ENCODE data around the gene DYNC1H1. TPM values are rescaled to one million over a fixed set of nuclear protein-coding genes. Genes with fewer than 3 reads are reported as not detected.

DYNC1H1 gene
- total RNA-seq, 4 donors from 2014 or later: 440 to 541 (median 495) TPM

GRCh38 chr14:102043251-102044025 lies 79.1 kb downstream of the DYNC1H1 start:
- no peak for TF ChIP-seq CTCF (IDR thresholded peaks at IDR 0.05)
- DNase-seq (ENCODE audit: low spot score) (no peak), ATAC-seq (ENCODE audit: low FRiP score) (no peak)

GRCh38 chr14:102044566-102044965 lies 80.2 kb downstream of the DYNC1H1 start:
- no peak for TF ChIP-seq CTCF (IDR thresholded peaks at IDR 0.05)
- DNase-seq (ENCODE audit: low spot score): no peak

GRCh38 chr14:102046337-102047278 lies 82.2 kb downstream of the DYNC1H1 start:
- DNase-seq (ENCODE audit: low spot score): no peak
- peak; percentile 80 for ATAC-seq (ENCODE audit: low FRiP score)

More at GRCh38 chr14:102044566-102044965, 80.2 kb downstream of the DYNC1H1 start:
- ATAC-seq (ENCODE audit: low FRiP score): no peak

GRCh38 chr14:102047808-102048540 lies 83.6 kb downstream of the DYNC1H1 start:
- DNase-seq (ENCODE audit: low spot score) (no peak), ATAC-seq (ENCODE audit: low FRiP score) (no peak)
- no peak for TF ChIP-seq CTCF (IDR thresholded peaks at IDR 0.05)

More at GRCh38 chr14:102046337-102047278, 82.2 kb downstream of the DYNC1H1 start:
- no peak for TF ChIP-seq CTCF (IDR thresholded peaks at IDR 0.05)

- ATAC-seq (ENCODE audit: low FRiP score): no peak
- no peak for TF ChIP-seq CTCF (IDR thresholded peaks at IDR 0.05)
- DNase-seq (ENCODE audit: low spot score): no peak
Measured at GRCh38 chr14:102049258-102050025, 85.1 kb downstream of the DYNC1H1 start.

GRCh38 chr14:102050026-102050405 lies 85.6 kb downstream of the DYNC1H1 start:
- DNase-seq (ENCODE audit: low spot score) (no peak), ATAC-seq (ENCODE audit: low FRiP score) (no peak)
- TF ChIP-seq CTCF (IDR thresholded peaks at IDR 0.05): no peak

Measured in omental fat pad (tissue), 4 donors.